Activated B cell treated with CpG ODN at 0.5 μM for 24 hours (primary cell): Measurements from ENCODE around the gene HORMAD2. TPM values are rescaled to one million over a fixed set of nuclear protein-coding genes. Genes with fewer than 3 reads are reported as not detected.

Source experiments
- ATAC-seq: fragments of 200-7000 bp; cut with Tn5 transposase; one replicate; pipeline ENCODE4 v1.10.0; 2021; ENCODE audit warnings: low read depth, mild to moderate bottlenecking, moderate library complexity
- CTCF ChIA-PET: fragments of 350-600 bp; sonication (Branson Sonifier 250); formaldehyde crosslinking; loops from one replicate; lab custom pipeline; 2021; ENCODE audit warnings: antibody characterized with exemption; lab: Charles Lee
- POLR2A ChIA-PET: fragments of 350-600 bp; sonication (Branson Sonifier 250); formaldehyde crosslinking; loops from one replicate; lab custom pipeline; 2021; ENCODE audit warnings: antibody characterized with exemption; lab: Charles Lee
- DNase-seq: peaks from one replicate; pipeline ENCODE4 v3.0.0; 2022
- H3K27ac Mint-ChIP-seq: one replicate; pipeline ENCODE4 v1.8.0; 2020; ENCODE audit warnings: mixed read lengths
- H3K27me3 Mint-ChIP-seq: one replicate; pipeline ENCODE4 v1.8.0; 2021; ENCODE audit warnings: mixed read lengths
- H3K36me3 Mint-ChIP-seq: one replicate; pipeline ENCODE4 v1.8.0; 2021; ENCODE audit warnings: low read depth, mixed read lengths
- H3K4me1 Mint-ChIP-seq: one replicate; pipeline ENCODE4 v1.8.0; 2021; ENCODE audit warnings: mixed read lengths
- H3K4me3 Mint-ChIP-seq: one replicate; pipeline ENCODE4 v1.8.0; 2020; ENCODE audit warnings: mild to moderate bottlenecking, mixed read lengths
- H3K9me3 Mint-ChIP-seq: one replicate; pipeline ENCODE4 v1.8.0; 2020; ENCODE audit warnings: mixed read lengths
- intact Hi-C: fragments of 100-400 bp; cut with micrococcal nuclease; formaldehyde crosslinking; loops from one replicate; pipeline ENCODE4 v1.15.1; 2024
- total RNA-seq: library from RNA; stranded (reverse); gene quantifications from 2 replicates; pipeline ENCODE4 v1.2.3, GENCODE V29; 2022
- TF ChIP-seq, protein P1 (sequence below): fragments of 200-600 bp; IDR thresholded peaks from one replicate; pipeline ENCODE4 v1.8.0; 2022; ENCODE audit warnings: antibody characterized with exemption, mild to moderate bottlenecking

The HORMAD2 gene
- total RNA-seq, 1 donor from 2014 or later, result not detected

DNA sequence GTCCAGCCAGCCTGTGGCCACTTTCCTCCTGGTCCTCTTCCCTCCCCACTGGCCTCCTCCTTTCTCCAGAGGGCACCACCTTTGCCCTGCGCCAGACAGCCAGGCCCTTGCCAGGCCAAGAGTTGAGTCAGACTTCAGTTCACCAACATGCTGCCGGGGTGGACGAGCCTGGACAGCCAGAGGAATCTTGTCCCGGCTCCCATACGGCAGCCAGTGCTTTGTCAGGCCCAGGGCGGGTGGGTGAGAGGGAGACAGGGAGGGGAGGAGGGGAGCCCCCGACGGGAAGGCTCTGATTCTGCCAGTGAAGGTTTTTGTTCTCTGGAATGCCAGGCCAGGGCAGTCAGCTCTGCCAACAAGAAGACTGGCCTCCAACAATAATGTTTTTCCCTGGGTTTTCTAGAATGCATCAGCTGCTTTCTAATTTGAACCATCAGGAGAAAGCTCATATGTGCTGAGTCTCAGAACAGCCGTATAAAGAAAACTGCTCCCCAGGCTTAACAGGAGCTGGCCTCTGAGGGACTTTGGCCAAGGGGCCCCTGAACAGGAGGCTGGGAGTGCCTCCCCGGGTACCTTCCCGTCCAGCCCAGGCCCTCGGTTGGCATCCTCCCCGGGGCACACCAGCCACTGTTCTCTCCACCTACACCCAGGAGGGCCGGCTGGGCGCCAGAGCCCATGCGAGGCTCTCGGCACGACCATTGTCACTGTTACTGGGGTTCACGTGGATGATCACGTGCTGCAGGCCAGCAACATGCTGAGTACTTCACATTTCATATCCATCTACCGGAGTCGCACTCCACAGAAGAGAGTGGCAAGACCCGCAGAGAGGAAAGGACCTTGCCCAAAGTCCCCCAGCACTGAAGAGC, 137.7 kb downstream of the HORMAD2 start:
- DNase-seq (no peak), ATAC-seq (no peak)
- Mint-ChIP-seq H3K4me1 (peaks cover 20% of the 10 kb centered on the region), H3K36me3 (no peaks in the 10 kb centered on the region), H3K9me3 (no peaks in the 10 kb centered on the region), H3K4me3 (no peak overlapping the region), H3K27ac (no peak overlapping the region), H3K27me3 (peaks cover 7% of the 10 kb centered on the region)
- TF ChIP-seq, protein P1, sequence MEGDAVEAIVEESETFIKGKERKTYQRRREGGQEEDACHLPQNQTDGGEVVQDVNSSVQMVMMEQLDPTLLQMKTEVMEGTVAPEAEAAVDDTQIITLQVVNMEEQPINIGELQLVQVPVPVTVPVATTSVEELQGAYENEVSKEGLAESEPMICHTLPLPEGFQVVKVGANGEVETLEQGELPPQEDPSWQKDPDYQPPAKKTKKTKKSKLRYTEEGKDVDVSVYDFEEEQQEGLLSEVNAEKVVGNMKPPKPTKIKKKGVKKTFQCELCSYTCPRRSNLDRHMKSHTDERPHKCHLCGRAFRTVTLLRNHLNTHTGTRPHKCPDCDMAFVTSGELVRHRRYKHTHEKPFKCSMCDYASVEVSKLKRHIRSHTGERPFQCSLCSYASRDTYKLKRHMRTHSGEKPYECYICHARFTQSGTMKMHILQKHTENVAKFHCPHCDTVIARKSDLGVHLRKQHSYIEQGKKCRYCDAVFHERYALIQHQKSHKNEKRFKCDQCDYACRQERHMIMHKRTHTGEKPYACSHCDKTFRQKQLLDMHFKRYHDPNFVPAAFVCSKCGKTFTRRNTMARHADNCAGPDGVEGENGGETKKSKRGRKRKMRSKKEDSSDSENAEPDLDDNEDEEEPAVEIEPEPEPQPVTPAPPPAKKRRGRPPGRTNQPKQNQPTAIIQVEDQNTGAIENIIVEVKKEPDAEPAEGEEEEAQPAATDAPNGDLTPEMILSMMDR, result no peak
- ChIA-PET CTCF (no interaction called here), POLR2A (no interaction called here)
- intact Hi-C loops, result no loop called here

DNA sequence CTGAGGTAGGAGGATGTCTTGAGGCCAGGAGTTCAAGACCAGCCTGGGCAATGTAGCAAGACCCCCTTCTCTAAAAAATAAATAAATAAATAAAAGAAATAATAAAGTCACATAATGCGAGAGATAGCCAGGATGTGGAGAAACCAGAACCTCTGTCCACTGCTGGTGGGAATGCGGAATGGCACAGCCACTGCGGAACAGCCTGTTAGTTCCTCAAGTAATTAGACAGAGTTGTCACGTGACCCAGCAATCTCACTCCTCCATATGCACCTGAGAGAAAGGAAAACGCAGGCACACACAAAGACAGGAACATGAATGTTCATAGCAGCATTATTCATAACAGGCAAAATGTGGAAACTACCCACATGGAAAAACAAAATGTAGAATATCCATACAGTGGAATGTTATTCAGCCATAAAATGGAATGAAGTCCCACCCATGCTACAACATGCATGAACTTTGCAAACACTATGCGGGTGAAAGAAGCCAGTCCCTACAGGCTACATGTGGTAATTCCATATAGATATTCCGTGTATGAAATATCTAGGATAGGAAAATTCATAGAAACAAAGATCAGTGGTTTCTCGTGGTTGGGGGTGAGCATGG, 138.9 kb downstream of the HORMAD2 start:
- Mint-ChIP-seq H3K36me3 (no peaks in the 10 kb centered on the region), H3K4me3 (no peak overlapping the region), H3K9me3 (no peaks in the 10 kb centered on the region), H3K27me3 (peaks cover 3% of the 10 kb centered on the region), H3K27ac (no peak overlapping the region), H3K4me1 (peaks cover 20% of the 10 kb centered on the region)
- ATAC-seq (no peak), DNase-seq (no peak)
- intact Hi-C loops, result no loop called here
- ChIA-PET POLR2A (no interaction called here), CTCF (no interaction called here)
- TF ChIP-seq, protein P1, result no peak

DNA sequence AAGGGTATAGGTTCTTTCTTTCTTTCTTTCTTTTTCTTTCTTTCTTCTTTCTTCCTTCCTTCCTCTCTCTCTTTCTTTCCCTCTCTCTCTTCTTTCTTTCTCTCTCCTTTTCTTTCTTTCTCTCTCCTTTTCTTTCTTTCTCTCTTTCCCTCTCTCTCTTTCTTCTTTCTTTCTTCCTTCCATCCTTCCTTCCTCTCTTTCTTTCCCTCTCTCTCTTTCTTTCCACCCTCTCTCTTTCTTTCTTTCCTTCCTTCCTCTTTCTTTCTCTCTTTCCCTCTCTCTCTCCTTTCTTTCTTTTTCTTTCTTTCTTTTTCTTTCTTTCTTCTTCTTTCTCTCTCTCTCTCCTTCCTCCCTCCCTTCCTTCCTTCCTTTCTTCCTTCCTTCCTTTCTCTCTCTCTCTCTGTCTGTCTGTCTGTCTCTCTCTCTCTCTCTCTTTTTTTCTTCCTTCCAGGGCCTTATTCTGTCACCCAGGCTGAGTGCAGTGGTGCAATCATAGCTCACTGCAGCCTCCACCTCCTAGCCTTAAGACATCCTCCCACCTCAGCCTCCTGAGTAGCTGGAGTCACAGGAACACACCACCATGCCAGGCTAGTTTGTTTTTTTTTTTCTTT, 139.5 kb downstream of the HORMAD2 start:
- Mint-ChIP-seq H3K9me3 (no peaks in the 10 kb centered on the region), H3K27ac (no peak overlapping the region), H3K27me3 (peaks cover 3% of the 10 kb centered on the region), H3K4me3 (no peak overlapping the region), H3K36me3 (no peaks in the 10 kb centered on the region), H3K4me1 (peaks cover 20% of the 10 kb centered on the region)
- POLR2A ChIA-PET, result no interaction called here
- DNase-seq, result no peak
- no peak for ATAC-seq
- intact Hi-C loops, result no loop called here
- TF ChIP-seq, protein P1, result no peak
- CTCF ChIA-PET, result no interaction called here

DNA sequence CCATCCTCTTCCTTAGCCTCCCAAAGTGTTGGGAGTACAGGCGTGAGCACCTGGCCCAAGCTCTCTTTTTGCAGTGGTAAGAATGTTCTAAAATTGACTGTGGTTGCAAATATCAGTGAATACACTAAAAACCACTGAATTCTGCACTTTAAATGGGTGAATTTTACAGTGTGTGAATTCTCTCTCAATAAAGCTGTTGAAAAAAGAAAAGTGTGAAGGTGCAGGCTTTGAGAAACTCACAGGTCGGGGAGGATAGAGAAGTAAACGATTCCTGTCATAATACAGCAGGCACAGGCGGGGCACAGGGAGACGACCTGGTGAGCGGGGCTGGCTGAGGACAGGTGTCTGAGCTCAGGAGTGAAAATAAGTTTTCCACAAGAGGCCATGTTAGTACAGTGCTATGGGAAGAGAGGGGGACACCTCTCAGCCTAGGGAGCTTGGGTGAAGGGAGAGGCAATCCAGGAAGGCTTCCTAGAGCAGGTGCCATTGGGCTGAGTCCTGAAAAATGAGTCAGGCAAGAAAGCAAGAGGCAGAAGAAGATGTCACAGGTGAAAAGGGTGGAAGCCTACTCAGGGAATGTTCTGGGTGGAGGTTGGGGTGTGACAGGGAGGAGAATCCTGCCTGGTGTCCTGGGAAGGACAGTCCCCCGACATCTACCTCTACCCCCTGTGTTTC, 140.2 kb downstream of the HORMAD2 start:
- peaks cover 20% of the 10 kb centered on the region for H3K4me1 Mint-ChIP-seq
- CTCF ChIA-PET, result no interaction called here
- H3K36me3 Mint-ChIP-seq, result no peaks in the 10 kb centered on the region
- no peaks in the 10 kb centered on the region for H3K9me3 Mint-ChIP-seq
- ATAC-seq (no peak), DNase-seq (no peak)
- H3K4me3 Mint-ChIP-seq, result no peak overlapping the region
- TF ChIP-seq, protein P1, result no peak
- POLR2A ChIA-PET, result no interaction called here
- peaks cover 5% of the 10 kb centered on the region for H3K27me3 Mint-ChIP-seq
- intact Hi-C loops, result no loop called here
- no peak overlapping the region for H3K27ac Mint-ChIP-seq
